ENCODE results near the gene MGAT1. TPM values are rescaled to one million over a fixed set of nuclear protein-coding genes. Genes with fewer than 3 reads are reported as not detected.

Gene MGAT1
- total and polyA plus RNA-seq, 2 of the 8 experiments (the other 6 are each of a cell fraction or from before 2014, with no cell fraction given) = 66.8 to 77.0 TPM

DNA sequence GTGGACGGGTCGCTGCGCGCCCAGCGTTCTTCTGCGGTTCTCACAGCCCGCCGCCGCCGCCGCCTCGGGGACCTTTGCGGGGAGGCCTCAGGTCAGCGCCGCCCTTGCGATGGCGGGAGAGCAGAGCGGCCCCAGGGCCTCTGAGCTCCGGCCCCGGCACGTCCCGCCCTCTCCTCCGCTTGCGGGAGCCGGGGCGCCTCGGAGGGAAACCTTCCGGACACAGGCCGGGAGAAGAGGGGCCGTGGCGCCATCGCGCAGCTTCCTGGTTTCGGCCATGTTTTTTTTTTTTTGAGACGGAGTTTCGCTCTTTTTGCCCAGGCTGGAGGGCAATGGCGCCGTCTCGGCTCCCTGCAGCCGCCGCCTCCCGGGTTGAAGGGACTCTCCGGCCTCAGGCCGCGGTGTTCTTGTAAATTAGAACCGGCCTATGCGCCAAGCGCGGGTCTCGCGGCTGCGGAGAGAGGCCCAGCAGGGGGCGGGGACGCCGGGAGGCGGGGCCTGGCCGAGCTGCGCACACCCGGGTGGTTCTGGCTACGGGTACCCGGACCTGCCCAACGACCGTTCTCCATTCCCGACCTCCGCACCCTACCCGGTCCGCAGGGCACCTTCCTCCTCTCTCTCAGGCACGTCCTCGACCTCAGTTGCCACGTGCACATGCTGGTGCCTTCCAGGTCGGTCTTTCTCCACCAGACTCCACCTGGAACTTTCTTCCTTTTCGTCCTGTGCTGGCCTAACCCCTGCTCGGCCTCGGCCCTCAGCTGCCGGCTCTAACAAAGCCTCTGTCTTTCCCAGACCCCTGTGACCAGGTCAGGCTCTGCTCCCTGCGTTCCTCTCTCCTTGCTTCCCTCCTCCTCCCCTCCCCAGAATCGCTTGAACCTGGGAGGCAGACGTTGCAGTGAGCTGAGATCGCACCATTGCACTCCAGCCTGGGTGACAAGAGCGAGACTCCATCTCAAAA lies 28.8 kb upstream of the MGAT1 start:
- peak overlapping the region; percentile 99 for H2BK15ac ChIP-seq (ENCODE audit: low read length)
- H3K56ac ChIP-seq (replicated peaks; ENCODE audit: insufficient read length, low read depth, low read length) = no peak overlapping the region
- peak overlapping the region; percentile 81; the same call in 1 of the 2 replicates for H2BK5ac ChIP-seq (ENCODE audit: low read depth, low read length)
- peak overlapping the region; percentile 81 for H3K4ac ChIP-seq (replicated peaks; ENCODE audit: insufficient read length, low read depth, low read length)
- DNase-seq (ENCODE audit: low read depth in 1 of 2, low spot score in 2 of 2) (peak in 1 of 2 experiments; percentile 86), FAIRE-seq (no peak)
- H3K9me3 ChIP-seq (ENCODE audit: insufficient read depth in 2 of 2, low read depth in 1 of 2, low read length in 1 of 2) = peaks cover 11 to 13% of the 10 kb centered on the region in 2 experiments; a peak in 3 of 4 replicates
- 6% methylated on average over 64 of the region's 80 CpGs; no CpG with 5 or more reads in 1 of the 2 experiments for WGBS, 2 experiments (ENCODE audit: extremely low coverage in 1 of 2, insufficient coverage in 1 of 2, insufficient read length in 1 of 2, insufficient replicate concordance in 2 of 2, low coverage in 1 of 2, low lambda C conversion rate in 2 of 2, missing lambda C conversion rate in 1 of 2)
- peak overlapping the region; percentile 98 for H2BK12ac ChIP-seq (ENCODE audit: low read depth, low read length)
- peak overlapping the region; percentile 80 for H4K5ac ChIP-seq (ENCODE audit: insufficient read length, low read depth, low read length)
- peaks cover 0 to 4% (median 0%) of the 10 kb centered on the region in 4 experiments; a peak in 1 of 8 replicates for H3K36me3 ChIP-seq (ENCODE audit: control insufficient read depth in 2 of 4, insufficient read depth in 4 of 4, low read length in 3 of 4)
- ChIA-PET CTCF (ENCODE audit: partially characterized antibody) (interaction anchor here (0.8 to 2.7 kb wide), 5 partner anchors 10 to 67 kb away, joined by 3 to 9 read pairs (median 4); no protein-coding TSS in a partner anchor), POLR2A (ENCODE audit: partially characterized antibody) (interaction anchor here (0.7 to 3.2 kb wide), 15 partner anchors 10 to 254 kb away, joined by 3 to 21 read pairs (median 4); partner anchors contain the start of genes MGAT1 and ZFP62)
- peaks cover 0 to 2% of the 10 kb centered on the region in 2 experiments for H4K20me1 ChIP-seq (replicated peaks in 1 of 2; ENCODE audit: control insufficient read depth in 1 of 2, insufficient read depth in 2 of 2, low read length in 2 of 2)
- peak overlapping the region; percentile 50; the same call in 1 of the 2 replicates for H3K27ac ChIP-seq (ENCODE audit: low read depth, low read length)
- peaks cover 5 to 31% (median 27%) of the 10 kb centered on the region in 4 experiments for H3K27me3 ChIP-seq (replicated peaks in 1 of 4; ENCODE audit: control insufficient read depth in 3 of 4, extremely low read depth in 1 of 4, insufficient read depth in 3 of 4, low read length in 3 of 4)
- peak overlapping the region; percentile 80; the same call in 1 of the 2 replicates for H2BK20ac ChIP-seq (ENCODE audit: low read length)
- H3K18ac ChIP-seq (ENCODE audit: extremely low read depth, low read length) = peak overlapping the region; percentile 90
- H3K4me2 ChIP-seq (ENCODE audit: insufficient read depth in 1 of 2, low read depth in 2 of 2, low read length in 2 of 2) = peak overlapping the region; percentile 96 to 100
- peak overlapping the region; percentile 90; the same call in 1 of the 2 replicates for H4K8ac ChIP-seq (ENCODE audit: extremely low read depth, insufficient read depth, low read length)
- H3K23ac ChIP-seq (ENCODE audit: insufficient read length) = no peak overlapping the region
- peak overlapping the region; percentile 95; the same call in 1 of the 2 replicates for H2AFZ ChIP-seq (ENCODE audit: low read length)
- peak overlapping the region; percentile 69 to 84 (median 75) for H3K4me3 ChIP-seq (ENCODE audit: extremely low read depth in 1 of 4, insufficient read depth in 2 of 4, low read depth in 3 of 4, low read length in 4 of 4)
- H4K91ac ChIP-seq (replicated peaks; ENCODE audit: insufficient read length, low read length) = peak overlapping the region; percentile 79
- peak overlapping the region; percentile 86 for H2BK120ac ChIP-seq (replicated peaks; ENCODE audit: low read depth, low read length)
- peak overlapping the region; percentile 71 to 79 (median 76) for H3K9ac ChIP-seq (replicated peaks in 1 of 4; ENCODE audit: extremely low read depth in 1 of 4, low read depth in 3 of 4, low read length in 3 of 4)
- H3K14ac ChIP-seq (ENCODE audit: insufficient read length) = no peak overlapping the region
- H2AK5ac ChIP-seq (ENCODE audit: low read depth, low read length) = no peak overlapping the region; the same call in 1 of the 2 replicates
- no peaks in the 10 kb centered on the region for H3K79me2 ChIP-seq (ENCODE audit: control insufficient read depth in 1 of 2, insufficient read depth in 2 of 2, low read length in 2 of 2)
- peaks cover 9% of the 10 kb centered on the region for H3K23me2 ChIP-seq (ENCODE audit: low read depth, low read length)
- peaks cover 0 to 11% (median 0%) of the 10 kb centered on the region in 4 experiments; a peak in 3 of 7 replicates for H3K4me1 ChIP-seq (replicated peaks in 1 of 4; ENCODE audit: control insufficient read depth in 3 of 4, insufficient read depth in 4 of 4, low read length in 3 of 4)
- no peaks in the 10 kb centered on the region for H3K79me1 ChIP-seq (ENCODE audit: low read depth, low read length)
- TF ChIP-seq SP4 (IDR thresholded peaks at IDR 0.05; ENCODE audit: low read length) = no peak
- TF ChIP-seq, protein P1, sequence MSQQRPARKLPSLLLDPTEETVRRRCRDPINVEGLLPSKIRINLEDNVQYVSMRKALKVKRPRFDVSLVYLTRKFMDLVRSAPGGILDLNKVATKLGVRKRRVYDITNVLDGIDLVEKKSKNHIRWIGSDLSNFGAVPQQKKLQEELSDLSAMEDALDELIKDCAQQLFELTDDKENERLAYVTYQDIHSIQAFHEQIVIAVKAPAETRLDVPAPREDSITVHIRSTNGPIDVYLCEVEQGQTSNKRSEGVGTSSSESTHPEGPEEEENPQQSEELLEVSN (IDR thresholded peaks at IDR 0.05) = peak; percentile 95
- TF ChIP-seq RXRA (IDR thresholded peaks at IDR 0.05; ENCODE audit: insufficient read depth, low read depth, low read length) = no peak
- peak; percentile 62; the same call in 1 of the 2 replicates for TF ChIP-seq PHF8 (conservative IDR thresholded peaks at IDR 0.05; ENCODE audit: low read depth, low read length)
- TF ChIP-seq, protein P2, sequence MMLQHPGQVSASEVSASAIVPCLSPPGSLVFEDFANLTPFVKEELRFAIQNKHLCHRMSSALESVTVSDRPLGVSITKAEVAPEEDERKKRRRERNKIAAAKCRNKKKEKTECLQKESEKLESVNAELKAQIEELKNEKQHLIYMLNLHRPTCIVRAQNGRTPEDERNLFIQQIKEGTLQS (IDR thresholded peaks at IDR 0.05; ENCODE audit: insufficient read depth, low read depth, low read length) = no peak
- TF ChIP-seq YY1 (IDR thresholded peaks at IDR 0.05; ENCODE audit: low read depth, low read length) = peak; percentile 94
- no peak for TF ChIP-seq CEBPB (IDR thresholded peaks at IDR 0.05; ENCODE audit: low read depth, low read length)
- TF ChIP-seq NANOG (IDR thresholded peaks at IDR 0.05; ENCODE audit: insufficient read depth, low read depth, low read length, poor library complexity, severe bottlenecking) = no peak
